Measurements from ENCODE around the gene FKBP14. TPM values are rescaled to one million over a fixed set of nuclear protein-coding genes. Genes with fewer than 3 reads are reported as not detected.
A peak's percentile ranks its signal among the peaks of the same experiment; 100 is the strongest.

Gene FKBP14
- total RNA-seq, 1 donor from 2014 or later, result 4.4 TPM

DNA sequence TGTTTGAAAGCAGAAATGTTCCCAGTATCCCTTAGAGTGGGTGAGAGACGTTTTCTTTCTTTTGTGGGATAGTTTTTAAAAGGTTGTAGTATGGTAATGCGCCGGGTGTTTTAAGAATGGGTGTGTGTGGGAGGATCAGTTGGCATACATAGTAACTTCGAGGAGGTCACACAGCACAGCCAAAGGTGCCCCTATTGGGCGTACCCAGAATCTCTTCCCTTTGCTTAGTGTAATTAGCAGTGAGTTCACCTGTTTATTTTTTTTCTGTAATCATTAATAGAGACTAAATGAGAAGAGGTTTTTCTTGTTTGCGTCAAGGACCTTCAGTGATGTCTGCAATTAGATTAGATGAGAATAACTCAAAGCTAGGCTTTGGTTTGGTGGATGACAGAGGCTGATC is 3.2 kb upstream of the FKBP14 start:
- Histone ChIP-seq H3K27me3 (no peaks in the 10 kb centered on the region), H3K9me3 (no peaks in the 10 kb centered on the region), H3K4me1 (peaks cover 57% of the 10 kb centered on the region), H3K27ac (peak overlapping the region; percentile 94), H3K4me3 (peak overlapping the region in 1 of 2 donors; percentile 80), H3K36me3 (no peaks in the 10 kb centered on the region)
- intact Hi-C loops (cut with DNase I), result loop anchor here (10.0 kb wide), 1 partner anchor 105 kb away; the partner anchor contains the start of gene MTURN
- no peak for TF ChIP-seq POLR2A (IDR thresholded peaks at IDR 0.05)
- TF ChIP-seq, protein P1, sequence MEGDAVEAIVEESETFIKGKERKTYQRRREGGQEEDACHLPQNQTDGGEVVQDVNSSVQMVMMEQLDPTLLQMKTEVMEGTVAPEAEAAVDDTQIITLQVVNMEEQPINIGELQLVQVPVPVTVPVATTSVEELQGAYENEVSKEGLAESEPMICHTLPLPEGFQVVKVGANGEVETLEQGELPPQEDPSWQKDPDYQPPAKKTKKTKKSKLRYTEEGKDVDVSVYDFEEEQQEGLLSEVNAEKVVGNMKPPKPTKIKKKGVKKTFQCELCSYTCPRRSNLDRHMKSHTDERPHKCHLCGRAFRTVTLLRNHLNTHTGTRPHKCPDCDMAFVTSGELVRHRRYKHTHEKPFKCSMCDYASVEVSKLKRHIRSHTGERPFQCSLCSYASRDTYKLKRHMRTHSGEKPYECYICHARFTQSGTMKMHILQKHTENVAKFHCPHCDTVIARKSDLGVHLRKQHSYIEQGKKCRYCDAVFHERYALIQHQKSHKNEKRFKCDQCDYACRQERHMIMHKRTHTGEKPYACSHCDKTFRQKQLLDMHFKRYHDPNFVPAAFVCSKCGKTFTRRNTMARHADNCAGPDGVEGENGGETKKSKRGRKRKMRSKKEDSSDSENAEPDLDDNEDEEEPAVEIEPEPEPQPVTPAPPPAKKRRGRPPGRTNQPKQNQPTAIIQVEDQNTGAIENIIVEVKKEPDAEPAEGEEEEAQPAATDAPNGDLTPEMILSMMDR (IDR thresholded peaks at IDR 0.05), result no peak
- no peak for TF ChIP-seq POLR2AphosphoS5 (IDR thresholded peaks at IDR 0.05; ENCODE audit: insufficient read depth in 1 of 2, low read depth in 1 of 2)
- DNase-seq (ENCODE audit: extremely low spot score in 2 of 2), result no peak

DNA sequence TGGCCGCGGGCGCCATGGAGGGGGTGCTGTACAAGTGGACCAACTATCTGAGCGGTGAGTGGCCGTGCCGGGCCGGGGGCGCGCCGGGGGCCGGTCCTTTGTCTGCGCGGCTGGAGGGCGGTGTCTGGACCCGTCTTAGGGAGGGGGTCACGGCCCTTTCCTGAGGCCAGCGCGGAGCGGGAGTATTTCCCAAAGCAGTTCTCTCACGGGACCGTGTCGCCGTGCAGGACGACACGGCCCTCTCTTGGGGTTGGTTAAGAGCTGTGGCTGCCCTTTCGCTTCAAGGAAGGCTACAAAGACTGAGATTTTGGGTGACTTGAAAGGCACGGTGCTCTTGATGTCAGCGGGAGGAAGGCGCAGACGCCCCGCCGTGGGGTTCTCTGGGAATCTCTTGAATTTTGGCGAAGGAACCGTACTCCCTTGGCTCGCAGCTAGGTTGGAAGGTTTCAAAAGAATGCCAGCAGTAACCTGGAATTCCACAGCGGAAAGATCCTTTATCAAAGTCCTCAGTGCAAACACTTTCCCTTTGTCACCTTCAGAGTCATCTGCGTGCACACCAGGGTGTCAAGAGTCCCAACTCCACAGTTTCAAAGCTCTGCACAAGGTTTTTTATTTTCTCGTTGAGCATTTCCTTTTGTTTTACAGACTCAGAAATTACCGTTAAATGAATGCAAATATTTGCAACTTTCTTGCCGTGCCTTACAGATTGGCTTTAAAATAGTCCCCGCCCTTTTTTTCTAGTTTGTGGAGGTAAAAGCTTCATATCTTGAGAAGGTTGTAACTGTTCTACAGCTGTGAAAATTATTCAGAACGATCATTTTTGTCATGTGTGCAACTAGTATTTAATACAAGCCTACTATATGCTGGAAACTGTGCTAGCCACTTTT is 2.5 kb upstream of the FKBP14 start:
- H3K4me3 ChIP-seq, result peak overlapping the region; percentile 80 to 86
- H3K36me3 ChIP-seq, result no peaks in the 10 kb centered on the region
- peak overlapping the region; percentile 94 for H3K27ac ChIP-seq
- no peaks in the 10 kb centered on the region for H3K9me3 ChIP-seq
- H3K27me3 ChIP-seq, result no peaks in the 10 kb centered on the region
- intact Hi-C loops (cut with DNase I), result loop anchor here (10.0 kb wide), 1 partner anchor 106 kb away; the partner anchor contains the start of gene MTURN
- DNase-seq (ENCODE audit: extremely low spot score in 2 of 2), result no peak
- peaks cover 64% of the 10 kb centered on the region for H3K4me1 ChIP-seq
- TF ChIP-seq POLR2AphosphoS5 (IDR thresholded peaks at IDR 0.05; ENCODE audit: insufficient read depth in 1 of 2, low read depth in 1 of 2), result no peak
- TF ChIP-seq, protein P1 (IDR thresholded peaks at IDR 0.05), result no peak
- no peak for TF ChIP-seq POLR2A (IDR thresholded peaks at IDR 0.05)

DNA sequence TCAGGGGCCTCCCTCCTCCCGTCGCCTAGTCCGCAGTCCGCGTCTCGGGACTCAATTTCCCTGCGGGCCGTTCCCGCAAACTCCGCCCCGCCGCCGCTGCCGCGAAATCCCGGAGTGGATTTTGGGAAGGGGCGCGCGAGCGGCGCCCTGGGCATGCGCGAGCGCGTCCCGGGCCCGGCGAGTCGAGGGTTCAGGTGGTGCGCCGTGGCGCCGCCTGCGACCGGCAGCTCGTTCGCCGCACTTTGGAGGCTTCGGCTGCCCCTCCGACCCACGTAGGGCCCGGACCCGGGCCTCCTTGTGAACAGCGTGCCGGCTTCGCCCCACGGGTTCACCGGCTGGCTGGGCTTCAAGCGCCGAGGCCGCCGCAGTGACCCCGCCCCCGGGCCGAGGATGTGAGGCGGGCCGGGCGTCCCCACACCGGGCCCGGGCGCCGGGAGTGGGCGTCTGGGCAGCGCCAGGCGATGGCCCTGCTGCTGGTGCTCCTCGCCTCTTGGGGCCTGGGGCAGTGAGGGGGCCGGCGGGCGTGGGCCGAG is 1.8 kb upstream of the FKBP14 start, which contains the start of gene PLEKHA8:
TSS of gene PLEKHA8 (plus strand) at position 197 of the 533 bp plus-strand sequence. CDS start 351 bp downstream, outside the sequence.
- intact Hi-C loops (cut with DNase I), result loop anchor here (10.0 kb wide), 1 partner anchor 107 kb away; the partner anchor contains the start of gene MTURN
- DNase-seq (ENCODE audit: extremely low spot score in 2 of 2), result peak in 1 of 2 donors; percentile 91
- no peaks in the 10 kb centered on the region for H3K27me3 ChIP-seq
- H3K9me3 ChIP-seq, result no peaks in the 10 kb centered on the region
- H3K4me1 ChIP-seq, result peaks cover 71% of the 10 kb centered on the region
- TF ChIP-seq, protein P1 (IDR thresholded peaks at IDR 0.05), result peak in 1 of 3 experiments; percentile 38
- TF ChIP-seq POLR2AphosphoS5 (IDR thresholded peaks at IDR 0.05; ENCODE audit: insufficient read depth in 1 of 2, low read depth in 1 of 2), result peak; percentile 63 to 81
- TF ChIP-seq POLR2A (IDR thresholded peaks at IDR 0.05), result peak in 1 of 2 donors; percentile 60
- H3K36me3 ChIP-seq, result no peaks in the 10 kb centered on the region
- H3K27ac ChIP-seq, result peak within 1 kb of the TSS; percentile 94
- H3K4me3 ChIP-seq, result peak within 1 kb of the TSS; percentile 80 to 86

DNA sequence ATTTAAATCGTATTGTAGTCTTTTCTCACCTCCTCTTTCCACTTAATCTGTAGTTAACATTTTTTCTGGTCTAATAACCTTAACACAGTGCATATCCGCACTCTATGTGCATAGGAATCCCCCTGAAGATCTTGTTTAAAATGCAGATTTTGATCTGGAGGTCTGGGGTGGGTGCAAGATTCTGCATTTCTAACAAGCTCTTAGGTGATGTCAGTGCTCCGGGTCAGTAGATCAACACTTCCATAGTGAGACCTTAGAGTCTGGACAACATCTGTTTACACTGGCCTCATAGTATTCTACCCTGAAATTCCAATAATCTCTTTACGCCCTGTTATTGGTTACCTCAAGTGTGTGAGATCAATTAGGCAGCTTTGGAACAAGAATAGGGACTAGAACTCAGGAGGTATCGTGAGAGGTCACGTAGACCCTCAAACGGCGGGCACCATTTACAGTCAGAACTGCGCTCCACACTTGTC is 1.3 kb upstream of the FKBP14 start:
- TF ChIP-seq POLR2A (IDR thresholded peaks at IDR 0.05), result no peak
- TF ChIP-seq POLR2AphosphoS5 (IDR thresholded peaks at IDR 0.05; ENCODE audit: insufficient read depth in 1 of 2, low read depth in 1 of 2), result no peak
- TF ChIP-seq, protein P1 (IDR thresholded peaks at IDR 0.05), result no peak
- H3K36me3 ChIP-seq, result no peaks in the 10 kb centered on the region
- no peaks in the 10 kb centered on the region for H3K9me3 ChIP-seq
- peaks cover 71% of the 10 kb centered on the region for H3K4me1 ChIP-seq
- intact Hi-C loops (cut with DNase I), result loop anchor here (10.0 kb wide), 1 partner anchor 107 kb away; the partner anchor contains the start of gene MTURN
- peak overlapping the region; percentile 80 to 86 for H3K4me3 ChIP-seq
- no peak for DNase-seq (ENCODE audit: extremely low spot score in 2 of 2)
- H3K27me3 ChIP-seq, result no peaks in the 10 kb centered on the region
- peak overlapping the region; percentile 94 for H3K27ac ChIP-seq
